ENCODE results near the gene AFMID.

Gene AFMID

GRCh38 chr17:78147315-78147998, 39.7 kb upstream of the AFMID start:
- H3K4me3 ChIP-seq (ENCODE audit: low read depth, low read length): no peak overlapping the region
- DNase-seq (ENCODE audit: low read depth): no peak
- no peak for TF ChIP-seq CTCF (IDR thresholded peaks at IDR 0.05; ENCODE audit: control insufficient read depth, extremely low read depth, insufficient read depth)

GRCh38 chr17:78148286-78149016, 38.7 kb upstream of the AFMID start:
- DNase-seq (ENCODE audit: low read depth): no peak
- TF ChIP-seq CTCF (IDR thresholded peaks at IDR 0.05; ENCODE audit: control insufficient read depth, extremely low read depth, insufficient read depth): no peak
- H3K4me3 ChIP-seq (ENCODE audit: low read depth, low read length): no peak overlapping the region

- TF ChIP-seq CTCF (IDR thresholded peaks at IDR 0.05; ENCODE audit: control insufficient read depth, extremely low read depth, insufficient read depth): no peak
- DNase-seq (ENCODE audit: low read depth): no peak
- H3K4me3 ChIP-seq (ENCODE audit: low read depth, low read length): no peak overlapping the region
Measured at GRCh38 chr17:78151514-78152008, 35.6 kb upstream of the AFMID start.

GRCh38 chr17:78154903-78155811, 32.0 kb upstream of the AFMID start:
- no peak for DNase-seq (ENCODE audit: low read depth)
- no peak for TF ChIP-seq CTCF (IDR thresholded peaks at IDR 0.05; ENCODE audit: control insufficient read depth, extremely low read depth, insufficient read depth)
- no peak overlapping the region for H3K4me3 ChIP-seq (ENCODE audit: low read depth, low read length)

- no peak for DNase-seq (ENCODE audit: low read depth)
- no peak for TF ChIP-seq CTCF (IDR thresholded peaks at IDR 0.05; ENCODE audit: control insufficient read depth, extremely low read depth, insufficient read depth)
- H3K4me3 ChIP-seq (ENCODE audit: low read depth, low read length): no peak overlapping the region
Measured at GRCh38 chr17:78159575-78160158, 27.5 kb upstream of the AFMID start.

Measured in LNCaP clone FGC (cell line).